Vagina (tissue), 2 donors: Measurements from ENCODE around the gene SGSM1.

Experiments
- POLR2AphosphoS5 ChIP-seq, 2 donors: sonication (generic); formaldehyde crosslinking; IDR thresholded peaks; one replicate each; pipeline ENCODE4 v1.9.0; 2017; ENCODE audit warnings: antibody characterized with exemption in 2 of 2, mild to moderate bottlenecking in 2 of 2, low read depth in 1 of 2; ENCODE audit not compliant: insufficient read depth in 1 of 2
- TF ChIP-seq, protein P1 (sequence below), 3 experiments: fragments of 450-650 bp in 2 of 3; fragments of 200-600 bp in 1 of 3; sonication (generic) in 1 of 3; IDR thresholded peaks; one replicate each; pipeline ENCODE4 v1.5.1; 2017 to 2019; ENCODE audit warnings: antibody characterized with exemption in 3 of 3, mild to moderate bottlenecking in 2 of 3, moderate library complexity in 2 of 3

DNA sequence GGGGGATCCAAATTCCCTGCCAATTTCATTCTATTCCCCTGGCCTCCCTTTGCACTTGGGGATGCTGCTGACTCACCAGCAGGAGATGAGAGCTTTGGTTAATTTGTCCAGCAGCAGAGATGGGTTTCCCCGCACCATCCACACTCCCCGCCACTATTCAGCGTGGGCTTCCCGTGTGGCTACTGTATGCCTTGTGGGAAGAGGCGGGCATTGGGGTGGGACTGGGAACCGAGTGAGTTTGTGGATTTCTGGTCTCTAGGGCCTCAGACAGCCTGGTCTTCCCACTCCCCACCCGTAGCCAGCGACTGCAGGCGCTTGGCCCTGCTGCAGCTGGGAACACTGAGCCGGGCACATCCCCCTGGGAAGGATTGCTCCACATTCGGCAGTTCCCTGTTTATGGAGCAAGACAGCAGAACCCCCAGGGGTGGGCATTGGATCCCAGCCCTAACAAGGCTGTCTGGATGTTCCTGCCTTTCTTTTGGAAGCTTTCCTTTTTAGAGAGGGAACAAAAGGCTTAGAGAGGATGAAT is 169.9 kb downstream of the SGSM1 start:
- TF ChIP-seq, protein P1, sequence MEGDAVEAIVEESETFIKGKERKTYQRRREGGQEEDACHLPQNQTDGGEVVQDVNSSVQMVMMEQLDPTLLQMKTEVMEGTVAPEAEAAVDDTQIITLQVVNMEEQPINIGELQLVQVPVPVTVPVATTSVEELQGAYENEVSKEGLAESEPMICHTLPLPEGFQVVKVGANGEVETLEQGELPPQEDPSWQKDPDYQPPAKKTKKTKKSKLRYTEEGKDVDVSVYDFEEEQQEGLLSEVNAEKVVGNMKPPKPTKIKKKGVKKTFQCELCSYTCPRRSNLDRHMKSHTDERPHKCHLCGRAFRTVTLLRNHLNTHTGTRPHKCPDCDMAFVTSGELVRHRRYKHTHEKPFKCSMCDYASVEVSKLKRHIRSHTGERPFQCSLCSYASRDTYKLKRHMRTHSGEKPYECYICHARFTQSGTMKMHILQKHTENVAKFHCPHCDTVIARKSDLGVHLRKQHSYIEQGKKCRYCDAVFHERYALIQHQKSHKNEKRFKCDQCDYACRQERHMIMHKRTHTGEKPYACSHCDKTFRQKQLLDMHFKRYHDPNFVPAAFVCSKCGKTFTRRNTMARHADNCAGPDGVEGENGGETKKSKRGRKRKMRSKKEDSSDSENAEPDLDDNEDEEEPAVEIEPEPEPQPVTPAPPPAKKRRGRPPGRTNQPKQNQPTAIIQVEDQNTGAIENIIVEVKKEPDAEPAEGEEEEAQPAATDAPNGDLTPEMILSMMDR (IDR thresholded peaks at IDR 0.05): no peak
- peak in 1 of 2 donors; percentile 34 for TF ChIP-seq POLR2AphosphoS5 (IDR thresholded peaks at IDR 0.05; ENCODE audit: insufficient read depth in 1 of 2, low read depth in 1 of 2)
